COLO668 (cell line): ENCODE measurements around the gene PIK3R6.
A peak's percentile ranks its signal among the peaks of the same experiment; 100 is the strongest.

ENCODE experiments used
- DNase-seq: peaks from one replicate; lab custom pipeline; 2025; ENCODE audit not compliant: unreplicated experiment; lab: John Stamatoyannopoulos, UW

The PIK3R6 gene

GRCh38 chr17:8855477-8856204 is 11.8 kb downstream of the PIK3R6 start:
- DNase-seq = no peak

GRCh38 chr17:8851600-8851999 is 15.9 kb downstream of the PIK3R6 start:
- no peak for DNase-seq

- DNase-seq = no peak
Observed at GRCh38 chr17:8849311-8850041, 18.0 kb downstream of the PIK3R6 start.

- DNase-seq = no peak
Observed at GRCh38 chr17:8847891-8848290, 19.6 kb downstream of the PIK3R6 start.

- DNase-seq = peak; percentile 0
Observed at GRCh38 chr17:8846768-8847211, 20.7 kb downstream of the PIK3R6 start.

GRCh38 chr17:8844229-8845218 is 22.9 kb downstream of the PIK3R6 start:
- no peak for DNase-seq

- DNase-seq = no peak
Observed at GRCh38 chr17:8843344-8843743, 24.1 kb downstream of the PIK3R6 start.

GRCh38 chr17:8841844-8842243 is 25.6 kb downstream of the PIK3R6 start:
- no peak for DNase-seq

- DNase-seq = no peak
Observed at GRCh38 chr17:8839410-8839935, 28.0 kb downstream of the PIK3R6 start.

- DNase-seq = no peak
Observed at GRCh38 chr17:8838551-8839095, 28.9 kb downstream of the PIK3R6 start.

- no peak for DNase-seq
Observed at GRCh38 chr17:8837563-8838075, 29.9 kb downstream of the PIK3R6 start.

- DNase-seq = no peak
Observed at GRCh38 chr17:8836821-8837562, 30.5 kb downstream of the PIK3R6 start.

- no peak for DNase-seq
Observed at GRCh38 chr17:8835631-8836364, 31.7 kb downstream of the PIK3R6 start.

- no peak for DNase-seq
Observed at GRCh38 chr17:8835106-8835505, 32.4 kb downstream of the PIK3R6 start.

- peak; percentile 0 for DNase-seq
Observed at GRCh38 chr17:8832711-8833352, 34.6 kb downstream of the PIK3R6 start.

GRCh38 chr17:8831234-8831849 is 36.1 kb downstream of the PIK3R6 start:
- DNase-seq = no peak

GRCh38 chr17:8830141-8830540 is 37.3 kb downstream of the PIK3R6 start:
- no peak for DNase-seq
